ENCODE data around the gene PASK.

The PASK gene

DNA sequence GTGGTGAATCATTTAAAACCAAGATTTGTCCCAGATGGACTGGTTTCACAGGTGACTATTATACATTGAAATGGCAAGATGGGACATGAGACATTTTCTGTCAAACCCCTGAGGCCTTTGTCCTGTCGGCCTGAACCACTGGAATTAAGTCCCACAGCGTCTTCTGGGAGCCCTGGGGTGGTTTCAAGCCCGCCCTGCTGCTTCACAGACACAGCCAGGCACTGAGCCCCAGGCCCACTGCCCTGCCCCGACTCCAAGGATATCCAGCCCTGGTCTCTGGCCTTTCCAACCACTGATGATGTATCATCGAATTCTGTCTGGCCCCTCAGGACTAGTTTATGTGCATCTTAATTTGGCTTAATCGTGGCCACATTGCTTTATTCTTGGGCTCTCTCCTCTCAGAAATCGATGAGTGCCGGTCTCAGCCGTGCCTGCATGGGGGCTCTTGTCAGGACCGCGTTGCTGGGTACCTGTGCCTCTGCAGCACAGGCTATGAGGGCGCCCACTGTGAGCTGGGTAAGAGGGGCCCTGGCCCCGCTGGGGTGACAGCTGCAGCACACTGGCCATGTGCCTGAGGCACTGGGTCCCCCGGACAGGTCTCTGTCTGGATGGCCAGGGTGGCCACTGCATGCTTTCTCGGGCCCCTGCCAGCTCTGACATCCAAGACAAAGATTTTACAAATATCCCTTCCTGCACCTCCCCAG lies 86.7 kb downstream of the PASK start:
- no peak for DNase-seq

DNA sequence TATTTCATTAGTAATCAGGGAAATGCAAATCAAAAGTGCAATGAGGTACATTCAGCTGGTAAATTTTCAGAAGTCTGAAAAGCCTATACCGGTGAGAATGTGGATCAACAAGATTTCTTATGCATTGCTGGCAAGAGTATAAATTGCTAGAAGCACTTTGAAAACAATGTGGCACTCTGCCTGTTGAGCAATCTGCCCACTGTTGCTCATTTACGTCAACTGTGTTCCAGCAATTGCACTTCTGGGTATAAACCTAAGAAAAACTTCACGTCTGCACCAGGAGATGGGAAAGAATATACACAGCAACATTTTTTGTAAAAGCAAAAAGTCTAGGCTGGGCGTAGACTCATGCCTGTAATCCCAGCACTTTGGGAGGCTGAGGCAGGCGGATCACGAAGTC lies 88.0 kb downstream of the PASK start:
- no peak for DNase-seq

Data from NCI-H1417 (cell line).